Neural progenitor cell (in vitro differentiated cells): ENCODE data around the gene PARN.

Experiments used
- EZH2 ChIP-seq: fragments of 200-600 bp; sonication (generic); IDR thresholded peaks from 2 replicates; pipeline ENCODE4 v1.6.1; 2017; ENCODE audit warnings: antibody characterized with exemption, mild to moderate bottlenecking, moderate library complexity
- EZH2phosphoT487 ChIP-seq: fragments of 200-600 bp; sonication (generic); IDR thresholded peaks from 2 replicates; pipeline ENCODE4 v1.6.1; 2017; ENCODE audit warnings: antibody characterized with exemption
- TF ChIP-seq, protein P1 (sequence below): fragments of 200-600 bp; sonication (generic); IDR thresholded peaks from 2 replicates; pipeline ENCODE4 v1.5.1; 2017; ENCODE audit warnings: antibody characterized with exemption, mild to moderate bottlenecking

DNA sequence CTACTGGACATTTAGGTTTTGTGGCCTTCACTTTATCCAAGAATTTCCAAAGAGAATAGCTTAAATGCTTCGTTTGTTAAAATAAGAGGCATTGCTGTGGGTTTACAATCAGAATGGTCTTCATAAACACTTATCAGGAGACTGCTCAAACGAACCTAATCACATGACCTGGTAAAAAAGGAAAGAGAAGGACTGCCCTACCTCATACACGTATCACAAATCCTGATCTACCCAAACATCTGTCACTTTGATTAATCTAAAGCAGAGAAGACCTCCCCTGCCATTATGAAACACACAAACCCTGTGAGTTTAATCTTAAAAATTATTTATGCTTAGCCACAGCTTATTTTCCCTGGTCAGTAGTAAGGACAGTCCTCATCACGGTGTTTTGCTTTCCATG is 76.6 kb downstream of the PARN start:
- TF ChIP-seq, protein P1, sequence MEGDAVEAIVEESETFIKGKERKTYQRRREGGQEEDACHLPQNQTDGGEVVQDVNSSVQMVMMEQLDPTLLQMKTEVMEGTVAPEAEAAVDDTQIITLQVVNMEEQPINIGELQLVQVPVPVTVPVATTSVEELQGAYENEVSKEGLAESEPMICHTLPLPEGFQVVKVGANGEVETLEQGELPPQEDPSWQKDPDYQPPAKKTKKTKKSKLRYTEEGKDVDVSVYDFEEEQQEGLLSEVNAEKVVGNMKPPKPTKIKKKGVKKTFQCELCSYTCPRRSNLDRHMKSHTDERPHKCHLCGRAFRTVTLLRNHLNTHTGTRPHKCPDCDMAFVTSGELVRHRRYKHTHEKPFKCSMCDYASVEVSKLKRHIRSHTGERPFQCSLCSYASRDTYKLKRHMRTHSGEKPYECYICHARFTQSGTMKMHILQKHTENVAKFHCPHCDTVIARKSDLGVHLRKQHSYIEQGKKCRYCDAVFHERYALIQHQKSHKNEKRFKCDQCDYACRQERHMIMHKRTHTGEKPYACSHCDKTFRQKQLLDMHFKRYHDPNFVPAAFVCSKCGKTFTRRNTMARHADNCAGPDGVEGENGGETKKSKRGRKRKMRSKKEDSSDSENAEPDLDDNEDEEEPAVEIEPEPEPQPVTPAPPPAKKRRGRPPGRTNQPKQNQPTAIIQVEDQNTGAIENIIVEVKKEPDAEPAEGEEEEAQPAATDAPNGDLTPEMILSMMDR, result no peak
- no peak for TF ChIP-seq EZH2
- TF ChIP-seq EZH2phosphoT487, result no peak
